CD4-positive, alpha-beta T cell treated with Interleukin-10 for 1 hour (primary cell): ENCODE results near the gene PAPPA.

ENCODE experiments used
- DNase-seq: peaks from one replicate; pipeline ENCODE4 v3.0.0-alpha.2; 2020

The PAPPA gene

DNA sequence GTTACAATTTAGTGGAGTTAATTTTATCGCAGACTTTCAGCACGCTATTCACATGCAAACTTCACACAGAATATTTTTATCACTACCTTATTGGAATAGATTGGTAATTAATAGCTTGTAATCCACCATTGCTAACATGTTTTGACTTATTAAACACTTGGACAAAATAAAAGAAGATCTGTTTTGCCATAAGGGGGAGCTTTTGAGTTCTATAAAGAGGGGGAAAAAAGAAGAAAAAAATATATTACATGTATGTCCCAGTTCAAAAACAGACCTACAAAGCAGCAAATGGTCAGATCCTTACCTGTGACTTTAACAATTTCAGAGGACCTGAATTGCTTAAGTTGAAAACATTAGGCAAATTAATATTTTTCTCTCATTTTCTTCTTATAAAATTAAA lies 1.2 kb upstream of the PAPPA start:
- no peak for DNase-seq

DNA sequence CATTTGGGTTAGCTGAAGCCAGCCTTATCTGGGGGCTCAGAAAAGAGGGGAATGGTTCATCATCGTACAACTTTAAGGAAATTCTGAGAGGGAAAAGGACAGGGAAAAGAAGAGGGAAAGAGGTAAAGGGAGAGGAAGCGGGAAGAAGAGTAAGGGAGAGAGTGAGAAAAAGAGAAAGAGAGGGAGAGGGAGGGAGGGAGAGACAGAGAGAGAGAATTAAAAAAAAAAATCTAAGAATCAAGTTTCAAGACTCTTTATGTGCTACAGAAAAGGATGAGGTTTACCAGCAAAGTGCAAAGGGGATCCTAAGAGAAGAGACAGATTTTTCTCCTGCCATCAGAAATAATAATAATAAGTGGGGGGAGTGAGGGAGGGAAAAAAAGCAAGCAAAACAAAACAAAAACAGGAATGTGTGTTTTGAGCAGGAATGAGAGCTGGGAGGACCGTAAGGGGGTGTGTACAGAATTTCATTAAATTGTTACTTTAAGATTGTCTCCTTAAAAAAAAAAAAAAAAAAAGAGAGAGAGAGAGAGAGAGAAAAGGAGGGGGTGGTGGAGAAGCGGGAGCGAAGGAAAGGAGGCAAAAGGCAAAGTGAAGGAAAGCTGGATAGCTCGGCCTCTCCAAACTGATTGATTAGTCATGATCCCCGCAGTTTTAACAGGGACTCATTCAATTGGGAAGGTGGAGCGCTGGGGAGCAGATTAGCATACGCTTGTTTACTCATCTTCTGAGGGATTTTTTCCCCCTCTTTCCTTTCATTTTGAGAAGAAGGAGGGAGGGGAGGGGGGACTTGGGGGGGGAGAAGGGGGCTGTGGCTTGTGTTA lies 438 bp upstream of the PAPPA start:
- DNase-seq, result no peak

DNA sequence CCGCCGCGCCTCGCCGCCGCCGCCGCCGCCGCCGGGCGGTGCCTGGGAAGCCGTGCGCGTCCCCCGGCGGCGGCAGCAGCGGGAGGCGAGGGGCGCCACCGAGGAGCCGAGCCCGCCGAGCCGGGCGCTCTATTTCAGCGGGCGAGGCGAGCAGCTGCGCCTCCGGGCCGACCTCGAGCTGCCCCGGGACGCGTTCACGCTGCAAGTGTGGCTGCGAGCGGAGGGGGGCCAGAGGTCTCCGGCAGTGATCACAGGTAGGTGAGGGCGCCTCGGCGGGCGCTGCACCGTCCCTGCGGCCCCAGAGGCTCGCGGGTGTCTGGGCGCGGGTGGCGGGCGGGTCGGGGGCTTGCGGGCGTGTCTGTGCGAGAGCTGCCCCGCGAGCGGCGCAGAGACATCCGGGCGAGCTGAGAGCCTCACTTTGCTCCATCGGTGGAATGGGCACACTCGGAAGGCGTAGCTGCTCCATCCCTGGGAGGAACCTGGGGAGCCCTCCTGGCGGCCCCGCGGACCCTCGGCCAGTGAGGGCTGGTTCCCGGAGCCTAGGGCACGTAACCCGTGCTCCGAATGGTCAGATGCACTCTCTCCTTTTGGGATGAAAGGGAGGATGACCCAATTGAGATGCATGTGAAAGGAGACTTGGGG lies 864 bp downstream of the PAPPA start:
- DNase-seq, result no peak

DNA sequence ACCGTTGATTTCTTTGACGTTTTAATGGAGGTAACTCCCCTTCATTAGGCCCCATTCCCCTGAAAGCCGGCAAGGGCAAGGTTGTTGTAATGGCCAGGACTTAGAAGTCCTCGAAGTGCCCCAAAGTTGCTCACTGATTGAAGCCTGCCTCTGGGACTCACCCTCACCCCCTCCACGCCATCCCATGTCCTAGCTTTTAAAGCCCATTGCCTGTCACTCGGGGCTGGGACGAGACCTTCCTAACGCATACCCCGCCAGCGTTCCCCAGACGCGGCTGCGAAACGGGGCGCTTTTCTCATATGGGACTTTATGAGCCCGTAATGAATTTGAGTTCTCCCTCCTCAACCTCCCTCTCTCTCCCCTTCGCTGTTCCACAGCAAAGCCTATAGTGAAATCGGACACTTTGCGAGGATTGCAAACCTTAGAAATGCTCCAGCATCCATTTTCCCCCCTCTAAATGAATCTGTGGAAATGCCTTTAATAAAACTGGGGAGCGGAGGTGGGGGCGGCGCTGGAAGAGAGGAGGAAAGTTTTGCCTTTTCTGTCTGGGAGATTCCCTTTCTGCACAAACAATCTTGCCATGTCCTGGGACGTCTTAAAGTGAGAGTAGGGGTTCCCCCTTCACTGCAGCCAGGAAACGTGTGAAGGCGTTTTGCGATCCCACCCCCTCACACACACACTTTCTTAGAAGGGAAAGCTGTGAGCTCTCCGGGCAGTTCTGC lies 1.5 kb downstream of the PAPPA start:
- DNase-seq, result no peak

DNA sequence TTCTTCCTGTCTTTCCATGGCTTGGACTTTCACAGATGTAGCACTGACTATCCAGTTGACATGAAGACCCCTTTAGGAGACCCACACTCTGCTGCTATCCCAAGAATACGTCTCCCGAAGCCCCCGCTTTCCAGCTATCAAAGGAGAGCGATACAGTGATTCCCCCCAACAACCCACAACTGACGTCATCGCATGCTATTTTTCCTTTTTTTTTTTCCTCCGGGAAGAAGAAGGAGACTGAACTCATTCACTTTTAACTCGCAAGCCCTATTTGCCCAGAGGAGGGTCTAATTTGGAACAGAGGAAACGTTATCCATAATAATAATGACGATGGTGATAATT lies 2.1 kb downstream of the PAPPA start:
- DNase-seq, result no peak

DNA sequence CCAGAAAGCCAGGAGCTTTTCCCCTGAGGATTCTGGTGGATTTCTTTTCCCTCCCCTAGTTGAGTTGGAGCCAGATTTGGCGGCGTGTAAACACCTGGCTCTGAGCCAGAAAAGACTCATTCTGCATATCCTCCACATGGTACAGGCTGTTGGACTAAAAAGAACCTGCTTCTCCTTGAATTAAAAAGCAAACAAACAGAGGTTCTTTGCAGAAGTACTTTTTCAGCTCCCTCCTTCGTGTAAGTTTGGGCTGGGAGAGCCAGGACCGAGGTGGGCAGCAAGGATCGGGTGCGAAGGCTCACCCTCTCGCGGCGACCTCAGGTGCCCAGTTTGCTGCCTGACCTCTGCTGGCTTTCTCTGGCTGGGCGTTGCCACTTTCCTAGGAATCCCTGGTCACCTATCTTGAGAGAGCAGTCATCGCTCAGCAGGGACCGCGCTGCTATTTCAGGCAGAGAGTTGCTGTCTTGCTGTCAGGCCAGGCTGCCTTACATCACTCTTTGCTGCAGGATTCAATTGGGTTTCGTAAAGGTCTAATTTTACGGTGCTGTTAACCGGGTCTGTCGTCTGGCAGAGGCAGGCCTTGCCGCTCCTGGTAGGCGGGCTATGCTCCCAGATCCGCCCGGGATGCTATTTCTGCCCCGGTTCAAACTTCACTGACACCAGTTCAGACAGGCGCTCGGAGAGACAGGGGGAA lies 3.2 kb downstream of the PAPPA start:
- no peak for DNase-seq

DNA sequence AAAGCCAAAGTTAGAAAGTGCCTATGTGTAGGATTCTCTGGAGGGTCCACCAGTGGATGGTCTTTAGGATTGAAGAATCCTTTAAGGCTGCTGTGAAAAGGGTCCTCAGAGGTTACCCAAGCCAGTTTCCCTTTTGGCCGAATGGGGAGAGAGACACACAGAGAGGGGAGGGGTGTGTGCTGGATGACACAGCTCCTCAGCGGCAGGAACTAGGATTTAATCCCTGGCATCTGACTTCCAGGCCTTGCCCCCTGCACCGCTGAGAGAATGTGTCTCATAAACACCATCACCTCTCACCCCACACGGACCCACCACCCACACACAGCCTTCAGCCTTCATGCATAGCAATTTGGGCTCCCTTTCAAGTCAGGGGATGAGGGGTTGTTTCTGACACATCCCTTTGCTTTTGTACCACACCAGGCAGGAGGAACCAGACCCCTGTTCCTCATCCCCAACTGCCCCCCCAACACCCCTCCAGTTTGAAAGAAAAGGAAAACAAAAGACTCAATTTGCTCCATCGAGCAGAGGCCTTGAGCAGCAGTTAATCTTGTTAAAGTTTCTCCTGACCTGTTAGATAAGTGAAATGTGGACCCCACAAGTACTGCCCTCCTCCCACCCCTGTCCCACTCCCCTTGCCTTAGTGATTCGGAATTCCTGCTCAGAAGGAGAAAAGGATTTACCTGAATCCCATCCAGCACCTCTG lies 4.0 kb downstream of the PAPPA start:
- DNase-seq, result no peak

DNA sequence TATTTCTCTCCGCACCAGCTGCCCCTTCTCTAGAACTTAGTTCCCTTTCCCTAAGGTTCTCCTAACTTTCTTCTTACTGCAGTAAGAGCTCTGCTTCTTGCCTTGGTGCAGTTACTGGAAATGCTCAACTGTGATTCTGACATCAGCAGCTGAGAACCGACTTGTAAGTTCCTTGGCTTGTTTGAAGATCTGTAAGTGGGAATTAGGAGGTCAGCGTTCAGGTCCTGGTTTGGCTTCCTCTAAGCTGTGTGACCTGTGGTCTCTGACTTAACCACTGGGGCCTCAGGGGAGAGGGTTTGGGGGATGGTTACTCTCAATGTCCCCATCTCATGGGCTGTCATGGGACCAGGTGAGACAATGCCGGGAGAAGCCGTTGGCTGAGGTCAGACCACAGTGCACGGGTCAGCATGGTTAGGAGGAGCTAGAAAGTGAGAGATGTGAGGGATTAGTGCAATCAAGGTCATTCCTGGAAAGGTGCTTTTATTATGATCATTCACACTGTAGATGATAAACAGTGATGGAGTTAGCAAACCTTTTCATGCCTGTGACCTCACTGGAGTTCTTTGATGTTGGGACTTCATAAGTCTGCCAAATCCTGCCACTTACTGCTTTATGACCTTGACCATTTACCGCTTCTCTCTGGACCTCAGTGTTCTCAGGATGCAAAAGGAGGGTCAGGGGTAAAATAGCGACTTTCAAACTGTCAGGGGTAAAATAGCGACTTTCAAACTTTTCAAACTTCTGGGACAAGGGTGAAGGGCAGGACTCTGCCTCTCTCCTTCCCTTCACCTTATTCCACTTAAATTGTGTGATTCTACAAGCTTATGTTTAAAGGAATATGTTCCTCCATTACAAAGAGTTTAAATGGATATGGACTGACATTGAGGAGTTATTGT lies 7.3 kb downstream of the PAPPA start:
- no peak for DNase-seq

DNA sequence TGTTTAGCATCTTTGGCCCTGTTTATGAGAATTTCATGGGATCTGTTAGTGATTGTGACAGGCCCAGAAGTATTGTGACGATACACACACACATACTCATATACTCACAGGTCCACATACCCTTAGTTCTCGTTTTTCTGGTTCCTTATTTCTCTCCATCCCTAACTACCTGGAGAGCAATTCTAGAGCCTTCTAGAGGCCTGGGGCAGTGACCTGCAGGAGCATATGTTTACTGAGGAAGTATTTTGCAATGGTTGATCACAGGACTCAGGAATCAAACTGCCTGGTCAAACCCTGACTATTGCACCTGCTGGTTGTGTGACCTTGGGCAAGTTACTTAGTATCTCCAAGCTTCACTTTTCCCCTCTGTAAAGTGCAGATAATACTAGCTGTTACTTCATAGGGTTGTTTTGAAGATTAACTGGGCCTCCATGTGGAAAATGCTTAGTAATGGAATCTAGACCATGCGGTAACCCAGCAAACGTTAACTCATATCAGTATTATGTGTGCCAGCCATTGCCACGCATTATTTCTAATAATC lies 8.7 kb downstream of the PAPPA start:
- DNase-seq, result no peak

DNA sequence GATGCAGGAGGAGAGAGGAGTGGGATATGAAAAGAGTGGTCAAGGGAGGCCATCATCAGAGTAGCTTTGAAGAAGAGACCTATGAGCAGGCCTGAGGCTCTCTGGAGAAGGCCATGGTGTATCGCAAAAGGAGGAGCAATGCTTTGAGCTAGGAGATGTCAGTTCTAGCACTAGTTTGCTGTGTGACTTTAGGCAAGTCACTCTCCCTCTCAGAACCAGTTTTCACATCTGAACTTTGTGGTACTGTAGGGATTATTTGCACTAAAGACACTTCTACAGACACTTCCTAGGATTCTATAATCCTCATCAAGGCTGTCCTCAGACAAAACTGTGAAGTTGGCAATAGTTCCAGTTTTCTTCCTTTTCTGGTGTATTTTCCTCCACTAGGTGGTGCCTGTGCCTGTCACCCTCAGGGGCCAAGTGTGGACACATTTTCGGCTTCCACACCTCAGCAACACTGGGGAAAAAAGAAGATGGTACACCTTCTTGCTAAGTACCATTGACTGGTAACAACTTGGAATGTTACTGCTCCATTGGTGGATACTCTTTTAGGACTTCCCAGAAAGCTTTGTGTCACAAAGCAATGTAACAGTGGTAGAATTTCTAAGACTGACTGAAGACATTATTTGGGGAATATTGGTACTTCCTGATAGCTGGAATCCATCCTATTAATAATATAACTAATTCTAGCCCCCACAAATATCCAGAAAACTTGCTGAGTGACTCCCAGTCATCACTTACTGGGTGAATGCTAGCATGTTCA lies 9.9 kb downstream of the PAPPA start:
- DNase-seq, result no peak

DNA sequence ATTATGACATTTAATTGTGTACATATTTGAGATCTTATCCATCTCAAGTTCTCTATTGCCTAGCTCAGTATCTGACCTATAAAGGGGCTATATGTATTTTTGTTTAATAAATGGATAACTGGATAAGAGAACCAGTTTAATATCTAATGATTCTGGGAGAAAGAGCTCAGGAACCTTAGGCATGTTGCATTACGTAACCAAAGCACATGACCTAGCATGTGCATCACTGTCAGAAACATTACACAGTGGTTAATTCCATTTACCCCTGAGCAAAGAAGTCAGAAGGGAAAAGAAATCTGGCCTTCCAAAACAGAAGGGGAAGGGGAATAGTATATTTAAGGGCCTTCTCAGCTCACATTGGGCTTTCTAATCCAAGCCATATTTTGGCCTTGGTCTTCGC lies 12.3 kb downstream of the PAPPA start:
- DNase-seq, result no peak

DNA sequence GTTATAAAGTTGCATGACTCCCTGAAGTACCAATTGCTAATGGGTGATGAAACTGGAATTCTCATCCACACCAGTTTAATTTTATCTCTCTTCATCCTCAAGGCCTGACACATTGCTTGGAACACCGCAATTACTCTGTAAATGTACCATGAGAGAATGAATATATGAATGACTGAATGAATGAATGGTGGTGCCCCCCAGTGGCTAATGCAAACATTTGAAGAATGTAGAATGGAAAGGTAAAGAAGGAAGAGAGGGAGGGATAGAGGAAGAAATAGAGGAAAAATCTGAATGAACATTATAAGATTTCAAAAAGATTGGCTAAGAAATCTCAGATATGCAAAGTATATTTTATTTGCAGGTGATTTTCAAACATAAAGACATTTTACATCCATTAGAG lies 13.1 kb downstream of the PAPPA start:
- DNase-seq, result no peak

DNA sequence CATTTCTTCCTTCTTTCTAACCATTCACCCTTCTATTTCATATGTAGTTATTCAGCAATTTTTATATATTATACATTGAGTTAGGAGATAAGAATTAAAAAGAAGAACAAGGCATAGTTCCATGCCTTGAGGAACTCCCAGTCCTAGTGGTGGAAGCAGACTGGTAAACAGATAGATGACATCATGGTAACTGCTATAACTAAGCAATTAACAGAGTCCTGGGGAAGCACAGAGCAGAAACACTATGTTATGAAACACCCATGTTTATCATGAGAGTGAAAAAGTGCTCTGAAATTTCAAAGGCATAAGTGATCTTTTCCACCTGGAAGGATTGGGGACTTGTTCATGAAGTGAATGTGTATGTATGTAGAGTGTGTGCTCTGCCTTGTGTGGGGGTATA lies 14.6 kb downstream of the PAPPA start:
- DNase-seq, result no peak

DNA sequence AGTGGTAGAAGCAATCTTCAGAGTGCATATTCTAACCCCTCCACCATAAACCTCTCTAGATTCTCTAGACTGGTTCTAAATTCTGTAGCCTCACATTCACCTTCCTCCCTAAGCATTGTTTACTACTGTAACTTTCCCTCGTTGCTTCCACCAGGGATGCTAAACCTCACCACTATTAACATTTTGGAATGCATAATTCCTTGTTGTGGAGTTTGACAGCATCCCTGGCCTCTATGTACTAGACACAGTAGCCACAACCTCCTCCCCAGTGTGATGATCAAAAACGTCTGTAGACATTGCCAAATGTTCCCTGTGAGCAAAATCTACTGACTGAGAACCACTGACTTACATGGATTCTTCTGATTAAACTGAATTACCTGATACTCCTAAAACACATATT lies 18.6 kb downstream of the PAPPA start:
- no peak for DNase-seq

DNA sequence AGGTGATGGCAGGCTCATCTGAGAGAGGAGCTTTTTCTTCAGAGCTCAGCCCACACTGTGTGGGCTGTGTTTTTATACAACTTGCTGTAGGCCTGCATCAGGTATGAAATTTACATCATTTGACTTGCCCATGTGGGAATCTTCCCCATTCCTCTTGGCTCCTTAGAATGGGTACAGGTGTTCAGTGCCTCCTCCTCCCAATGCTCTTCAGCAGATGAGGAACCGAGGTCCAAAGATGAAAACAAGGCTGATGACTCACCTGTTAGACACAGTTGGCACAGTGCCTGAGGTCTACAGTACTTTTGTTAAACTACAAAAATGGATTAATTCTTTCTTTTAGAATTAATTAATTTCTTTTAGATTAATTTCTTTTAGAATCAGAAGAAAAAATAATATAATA lies 20.8 kb downstream of the PAPPA start:
- DNase-seq, result no peak

DNA sequence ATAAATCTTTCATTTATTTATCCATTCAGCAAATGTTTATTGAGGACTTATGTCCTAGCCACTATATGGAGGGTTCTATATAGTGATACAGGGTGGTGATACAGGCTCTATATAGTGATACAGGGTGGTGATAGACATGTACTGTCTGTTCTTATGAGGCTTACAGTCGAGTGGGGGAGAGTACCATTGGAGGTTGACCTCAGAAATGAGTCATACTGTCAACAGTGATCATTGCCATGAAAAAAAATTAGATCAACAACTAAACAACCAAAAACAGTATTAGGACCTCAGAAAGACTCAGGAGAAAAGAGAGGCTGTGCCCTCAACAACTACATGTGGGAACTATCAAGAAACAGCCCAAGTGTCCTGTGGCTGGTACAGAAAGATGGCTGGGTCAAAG lies 22.0 kb downstream of the PAPPA start:
- no peak for DNase-seq

DNA sequence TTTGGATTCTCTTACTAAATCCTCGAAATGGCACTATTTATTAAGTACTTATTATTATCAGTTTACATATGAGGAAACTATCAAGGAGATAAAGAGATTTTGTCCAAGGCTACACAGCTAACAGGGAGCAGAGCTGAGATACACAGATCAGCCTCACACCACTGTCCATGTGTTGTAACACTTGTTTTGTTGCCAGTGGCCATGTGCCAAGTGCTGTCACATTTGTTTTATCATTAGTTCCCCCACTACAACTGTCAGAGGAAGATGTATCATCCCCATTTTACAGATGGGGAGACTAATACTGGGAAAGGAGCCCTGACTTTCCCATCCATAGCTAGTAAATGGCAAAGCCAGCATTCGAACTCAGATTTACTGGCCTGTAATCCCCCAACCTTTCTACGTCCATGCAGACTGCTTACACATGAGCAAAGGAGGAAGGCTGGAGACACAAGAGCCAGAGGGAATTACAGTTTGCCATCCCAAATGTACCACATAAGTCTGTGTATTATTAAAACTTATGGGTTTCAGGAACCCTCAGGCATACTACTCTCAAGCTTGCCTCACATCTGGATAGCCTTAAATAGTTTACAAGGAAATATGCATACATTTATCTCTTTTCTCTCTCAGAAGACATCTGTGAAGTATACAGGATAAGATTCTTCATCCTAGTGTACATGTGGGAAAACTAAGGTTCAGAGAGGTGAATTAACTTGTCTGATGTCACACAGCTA lies 25.1 kb downstream of the PAPPA start:
- no peak for DNase-seq

DNA sequence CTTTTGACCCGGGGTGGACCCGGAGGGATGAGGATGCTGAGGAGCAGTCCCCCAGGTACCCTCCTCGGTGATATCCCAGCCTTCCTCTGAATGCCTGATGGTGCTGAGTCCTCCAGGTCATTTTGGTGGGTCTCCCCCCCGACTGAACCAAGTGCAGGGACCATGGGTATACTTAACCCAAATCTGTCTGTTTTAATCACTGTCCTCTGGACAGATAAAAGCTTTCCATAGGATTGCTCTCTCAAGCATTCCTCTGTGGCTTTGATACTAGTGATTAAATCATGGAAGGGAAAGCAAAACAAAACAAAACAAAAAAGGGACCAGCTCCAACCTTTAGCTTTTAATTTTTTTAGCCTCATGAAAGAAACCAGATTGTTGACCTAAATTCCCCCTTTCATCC lies 26.0 kb downstream of the PAPPA start:
- no peak for DNase-seq

DNA sequence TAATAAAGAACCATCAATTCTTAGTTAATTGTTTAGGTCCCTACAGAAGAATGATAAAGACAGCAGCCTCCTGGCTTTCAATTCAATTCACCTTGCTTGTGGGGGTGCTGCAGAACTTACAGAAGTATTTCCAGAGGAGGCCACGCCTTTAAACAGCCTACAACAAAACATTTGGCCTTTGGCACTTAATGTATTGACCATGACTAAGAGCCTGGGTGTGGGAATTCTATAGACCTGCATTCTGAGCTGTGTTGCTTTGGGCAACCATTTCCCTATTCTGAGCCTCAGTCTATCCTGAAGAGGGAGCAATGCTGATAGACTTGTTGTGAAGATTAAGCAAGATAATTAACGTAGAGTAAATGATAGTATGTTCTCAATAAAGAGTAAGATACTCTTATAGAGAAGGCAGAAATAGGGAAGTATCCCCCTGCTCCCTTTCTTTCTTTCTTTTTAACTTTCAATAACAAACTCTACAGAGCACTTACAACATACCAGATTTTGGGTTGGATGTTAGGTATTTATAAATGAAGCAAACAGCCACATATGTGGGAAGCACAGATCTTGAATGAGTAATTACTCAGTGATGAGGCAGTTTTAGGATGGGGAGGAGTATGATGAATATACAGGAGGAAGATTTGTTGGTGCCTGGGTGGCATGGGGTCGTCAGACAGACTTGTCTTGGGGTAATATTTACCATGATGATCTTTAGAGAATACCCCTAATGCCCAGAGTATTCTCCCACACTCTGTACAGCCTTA lies 28.4 kb downstream of the PAPPA start:
- no peak for DNase-seq
